ENCODE results near the gene UGT1A1.

The UGT1A1 gene

GRCh38 chr2:233769260-233769659, 9.2 kb downstream of the UGT1A1 start:
- ChIA-PET CTCF (no interaction called here), POLR2A (no interaction called here)
- DNase-seq (ENCODE audit: extremely low spot score) = no peak
- no peak for TF ChIP-seq CTCF (IDR thresholded peaks at IDR 0.05; ENCODE audit: control extremely low read depth, extremely low read depth, low read depth, missing control alignments)

- ChIA-PET CTCF (no interaction called here), POLR2A (no interaction called here)
- no peak for TF ChIP-seq CTCF (IDR thresholded peaks at IDR 0.05; ENCODE audit: control extremely low read depth, extremely low read depth, low read depth, missing control alignments)
- DNase-seq (ENCODE audit: extremely low spot score) = no peak
Observed at GRCh38 chr2:233772153-233772552, 12.1 kb downstream of the UGT1A1 start.

GRCh38 chr2:233772583-233772982, 12.5 kb downstream of the UGT1A1 start:
- DNase-seq (ENCODE audit: extremely low spot score) = no peak
- CTCF ChIA-PET = no interaction called here
- TF ChIP-seq CTCF (IDR thresholded peaks at IDR 0.05; ENCODE audit: control extremely low read depth, extremely low read depth, low read depth, missing control alignments) = no peak
- POLR2A ChIA-PET = no interaction called here

DNA sequence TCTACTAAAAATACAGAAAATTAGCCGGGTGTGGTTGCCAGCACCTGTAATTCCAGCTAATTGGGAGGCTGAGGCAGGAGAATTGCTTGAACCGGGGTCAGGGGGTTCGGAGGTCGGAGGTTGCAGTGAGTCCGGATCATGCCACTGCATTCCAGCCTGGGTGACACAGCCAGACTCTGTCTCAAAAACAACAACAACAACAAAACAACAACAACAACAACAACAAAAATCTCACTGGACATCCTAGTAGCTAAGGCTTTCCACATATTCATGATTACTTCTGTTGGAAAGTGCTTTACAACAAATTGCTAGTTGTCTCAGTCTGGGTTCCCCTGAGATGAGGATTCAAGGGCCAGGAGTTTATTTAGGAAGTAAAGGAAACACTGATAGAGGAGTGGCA, 13.8 kb downstream of the UGT1A1 start:
- no peak for DNase-seq (ENCODE audit: extremely low spot score)
- CTCF ChIA-PET = no interaction called here
- TF ChIP-seq CTCF (IDR thresholded peaks at IDR 0.05; ENCODE audit: control extremely low read depth, extremely low read depth, low read depth, missing control alignments) = no peak
- POLR2A ChIA-PET = interaction anchor here (0.6 kb wide), 1 partner anchor 955 kb away, joined by 4 read pairs; no protein-coding TSS in a partner anchor

- CTCF ChIA-PET = no interaction called here
- POLR2A ChIA-PET = no interaction called here
- no peak for DNase-seq (ENCODE audit: extremely low spot score)
- no peak for TF ChIP-seq CTCF (IDR thresholded peaks at IDR 0.05; ENCODE audit: control extremely low read depth, extremely low read depth, low read depth, missing control alignments)
Observed at GRCh38 chr2:233775414-233775813, 15.3 kb downstream of the UGT1A1 start.

- TF ChIP-seq CTCF (IDR thresholded peaks at IDR 0.05; ENCODE audit: control extremely low read depth, extremely low read depth, low read depth, missing control alignments) = no peak
- ChIA-PET POLR2A (no interaction called here), CTCF (no interaction called here)
- no peak for DNase-seq (ENCODE audit: extremely low spot score)
Observed at GRCh38 chr2:233778030-233778429, 18.0 kb downstream of the UGT1A1 start, which contains the start of gene MROH2A. Gene MROH2A, plus strand, starts transcription at chr2:233778330. Its CDS starts 1,029 bp downstream, at chr2:233779359.

DNA sequence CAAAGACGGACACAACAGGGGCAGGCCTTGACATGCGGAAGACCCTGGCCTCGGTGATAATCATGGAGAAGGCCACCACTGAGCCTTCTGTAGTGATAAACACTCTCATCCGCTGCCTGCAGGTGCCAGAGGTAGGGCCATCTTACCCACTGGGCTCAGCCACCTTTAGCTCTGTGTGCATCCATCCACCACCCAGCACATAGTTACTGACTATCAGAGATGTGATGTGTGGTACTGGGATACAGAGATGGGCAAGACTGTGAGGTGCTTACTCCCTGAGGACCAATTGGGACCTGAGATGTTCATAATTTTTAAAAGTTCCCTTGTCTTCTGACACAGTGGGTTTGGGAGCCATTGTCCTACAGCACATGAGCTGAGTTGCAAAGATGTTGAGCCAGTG, 19.7 kb downstream of the UGT1A1 start:
- ChIA-PET POLR2A (no interaction called here), CTCF (interaction anchor here (1.0 to 1.3 kb wide), 2 partner anchors 14 to 16 kb away, joined by 3 to 4 read pairs; no protein-coding TSS in a partner anchor)
- DNase-seq (ENCODE audit: extremely low spot score) = no peak
- TF ChIP-seq CTCF (IDR thresholded peaks at IDR 0.05; ENCODE audit: control extremely low read depth, extremely low read depth, low read depth, missing control alignments) = no peak
